GM13977 (cell line): ENCODE data around the gene PLK3.

Experiments
- DNase-seq: peaks from one replicate; pipeline ENCODE4 v3.0.0; 2012; ENCODE audit warnings: low spot score
- in situ Hi-C: fragments of 300-500 bp; cut with MboI; formaldehyde crosslinking; loops from one replicate; pipeline ENCODE4 v1.12.0; 2022; ENCODE audit warnings: low sequenced_read_pairs, low pct_unique_long_range_greater_than_20kb, mixed read lengths, inconsistent platforms; ENCODE audit not compliant: unreplicated experiment
- TF ChIP-seq, protein P1 (sequence below): IDR thresholded peaks from 2 replicates; pipeline ENCODE4 v1.5.1; 2012; ENCODE audit warnings: mild to moderate bottlenecking, control low read depth; ENCODE audit not compliant: insufficient read depth; ENCODE audit errors: extremely low read depth, missing control alignments

Gene PLK3

GRCh38 chr1:44805311-44806024 is 5.3 kb downstream of the PLK3 start:
- no peak for DNase-seq

GRCh38 chr1:44806025-44806703 is 6.0 kb downstream of the PLK3 start:
- DNase-seq = no peak
- TF ChIP-seq, protein P1, sequence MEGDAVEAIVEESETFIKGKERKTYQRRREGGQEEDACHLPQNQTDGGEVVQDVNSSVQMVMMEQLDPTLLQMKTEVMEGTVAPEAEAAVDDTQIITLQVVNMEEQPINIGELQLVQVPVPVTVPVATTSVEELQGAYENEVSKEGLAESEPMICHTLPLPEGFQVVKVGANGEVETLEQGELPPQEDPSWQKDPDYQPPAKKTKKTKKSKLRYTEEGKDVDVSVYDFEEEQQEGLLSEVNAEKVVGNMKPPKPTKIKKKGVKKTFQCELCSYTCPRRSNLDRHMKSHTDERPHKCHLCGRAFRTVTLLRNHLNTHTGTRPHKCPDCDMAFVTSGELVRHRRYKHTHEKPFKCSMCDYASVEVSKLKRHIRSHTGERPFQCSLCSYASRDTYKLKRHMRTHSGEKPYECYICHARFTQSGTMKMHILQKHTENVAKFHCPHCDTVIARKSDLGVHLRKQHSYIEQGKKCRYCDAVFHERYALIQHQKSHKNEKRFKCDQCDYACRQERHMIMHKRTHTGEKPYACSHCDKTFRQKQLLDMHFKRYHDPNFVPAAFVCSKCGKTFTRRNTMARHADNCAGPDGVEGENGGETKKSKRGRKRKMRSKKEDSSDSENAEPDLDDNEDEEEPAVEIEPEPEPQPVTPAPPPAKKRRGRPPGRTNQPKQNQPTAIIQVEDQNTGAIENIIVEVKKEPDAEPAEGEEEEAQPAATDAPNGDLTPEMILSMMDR = no peak
- in situ Hi-C loops = no loop called here

More at GRCh38 chr1:44805311-44806024, 5.3 kb downstream of the PLK3 start:
- TF ChIP-seq, protein P1 = no peak
- in situ Hi-C loops = no loop called here

GRCh38 chr1:44806704-44807363 is 6.7 kb downstream of the PLK3 start, which contains the start of gene DYNLT4:
DYNLT4 (minus strand) TSS chr1:44807351; CDS start chr1:44806668, 683 bp downstream.
- no peak for DNase-seq
- in situ Hi-C loops = no loop called here
- TF ChIP-seq, protein P1 = no peak

GRCh38 chr1:44807364-44808062 is 7.3 kb downstream of the PLK3 start:
- TF ChIP-seq, protein P1 = no peak
- peak; percentile 86 for DNase-seq
- in situ Hi-C loops = no loop called here

- in situ Hi-C loops = no loop called here
- DNase-seq = peak; percentile 78
- TF ChIP-seq, protein P1 = no peak
These were observed 8.1 kb downstream of the PLK3 start, which contains the start of gene BTBD19 for GRCh38 chr1:44808063-44808937. BTBD19 (plus strand) TSS chr1:44808523; CDS start chr1:44808821, 298 bp downstream.
